DMS 273 treated with DMSO at 0.1 percent for 48 hours (cell line): Measurements from ENCODE around the gene SUPT4H1.

Experiments used
- DNase-seq: peaks from one replicate; lab custom pipeline; 2025; lab: John Stamatoyannopoulos, UW

The SUPT4H1 gene

DNA sequence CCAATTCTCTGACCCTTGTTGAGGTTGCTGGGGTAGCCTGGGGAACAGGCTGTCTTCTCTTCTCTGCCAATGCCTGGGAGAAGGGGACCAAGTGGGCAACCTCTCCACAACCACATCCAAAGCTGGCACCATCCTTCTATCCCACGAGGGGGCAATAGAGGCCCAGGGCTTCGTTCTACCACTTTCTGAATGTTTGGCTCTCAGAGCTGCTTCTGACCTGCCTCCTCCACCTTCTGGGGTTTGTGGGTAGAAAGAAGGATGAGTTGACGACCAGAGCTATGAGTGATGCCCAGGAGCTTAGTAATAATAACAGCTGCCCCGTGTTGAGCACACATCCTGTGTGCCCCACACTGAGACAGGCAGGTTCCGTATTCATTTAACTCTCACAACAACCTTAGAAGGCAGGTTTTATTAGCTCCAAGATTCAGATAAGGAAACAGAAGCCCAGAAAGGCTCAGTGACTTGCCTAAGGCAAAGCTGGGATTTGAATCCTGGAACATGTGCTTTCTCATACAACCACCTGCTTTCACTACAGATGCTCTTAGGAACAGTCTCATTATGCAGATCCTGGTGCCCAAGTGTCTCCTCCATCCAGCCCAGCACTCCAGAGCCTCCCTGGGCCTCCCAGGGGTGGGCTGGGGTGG lies 34.5 kb downstream of the SUPT4H1 start:
- DNase-seq = peak; percentile 34

- no peak for DNase-seq
These were observed 35.6 kb downstream of the SUPT4H1 start for GRCh38 chr17:58316260-58316960.

DNA sequence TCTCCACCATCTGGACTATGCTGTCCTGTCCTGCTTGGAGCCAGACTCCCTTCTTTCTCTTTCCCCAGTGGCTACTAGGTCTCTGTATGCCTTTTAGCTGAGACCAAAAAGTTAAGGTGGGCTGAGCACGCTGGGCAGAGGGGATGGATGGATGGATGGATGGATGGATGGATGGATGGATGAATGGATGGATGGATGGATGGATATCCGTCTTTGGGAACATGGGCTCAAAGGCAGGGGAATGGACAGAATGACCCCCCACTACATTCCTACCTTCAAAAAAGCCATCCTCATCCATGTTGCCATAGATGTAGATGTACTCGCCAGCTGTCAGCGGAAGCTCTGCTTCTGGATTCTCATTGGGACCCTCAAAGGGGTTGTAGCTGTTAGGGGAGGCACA lies 36.3 kb downstream of the SUPT4H1 start:
- DNase-seq = no peak

DNA sequence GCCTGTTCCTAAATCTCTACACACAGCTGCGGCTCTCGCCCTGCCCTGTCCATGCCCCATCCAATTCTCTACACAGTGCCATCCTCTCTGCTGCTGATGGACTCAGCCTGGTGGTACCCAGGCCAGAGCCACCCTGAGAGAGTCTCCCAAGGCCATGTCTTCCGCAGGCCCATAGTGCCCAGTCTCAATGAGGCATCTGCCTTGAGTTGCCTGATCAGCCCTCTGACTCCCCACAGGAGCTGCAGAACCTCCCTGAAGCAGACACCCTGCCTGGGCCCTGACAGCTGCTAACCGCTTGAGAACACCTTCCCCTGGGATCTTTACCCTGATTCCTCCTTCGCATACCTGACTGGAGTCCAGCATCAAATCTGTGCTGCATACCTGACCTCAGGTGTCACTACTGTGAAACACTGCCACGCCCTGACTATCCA lies 36.7 kb downstream of the SUPT4H1 start:
- no peak for DNase-seq

DNA sequence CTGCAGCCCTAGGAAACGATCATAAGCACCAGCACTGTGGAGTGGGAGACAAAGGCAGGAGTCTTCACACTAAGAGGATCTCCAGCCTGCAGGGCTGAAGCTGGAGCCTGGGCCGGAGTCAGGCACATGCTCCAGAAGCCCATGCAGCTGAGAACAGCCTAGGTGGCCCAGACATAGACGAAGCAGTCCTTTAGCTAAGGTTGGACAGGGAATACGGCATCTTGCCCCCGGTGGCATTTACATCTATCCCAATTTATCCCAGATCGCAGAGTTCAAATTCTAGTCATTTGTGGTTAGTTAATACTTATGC lies 37.3 kb downstream of the SUPT4H1 start:
- DNase-seq = no peak

DNA sequence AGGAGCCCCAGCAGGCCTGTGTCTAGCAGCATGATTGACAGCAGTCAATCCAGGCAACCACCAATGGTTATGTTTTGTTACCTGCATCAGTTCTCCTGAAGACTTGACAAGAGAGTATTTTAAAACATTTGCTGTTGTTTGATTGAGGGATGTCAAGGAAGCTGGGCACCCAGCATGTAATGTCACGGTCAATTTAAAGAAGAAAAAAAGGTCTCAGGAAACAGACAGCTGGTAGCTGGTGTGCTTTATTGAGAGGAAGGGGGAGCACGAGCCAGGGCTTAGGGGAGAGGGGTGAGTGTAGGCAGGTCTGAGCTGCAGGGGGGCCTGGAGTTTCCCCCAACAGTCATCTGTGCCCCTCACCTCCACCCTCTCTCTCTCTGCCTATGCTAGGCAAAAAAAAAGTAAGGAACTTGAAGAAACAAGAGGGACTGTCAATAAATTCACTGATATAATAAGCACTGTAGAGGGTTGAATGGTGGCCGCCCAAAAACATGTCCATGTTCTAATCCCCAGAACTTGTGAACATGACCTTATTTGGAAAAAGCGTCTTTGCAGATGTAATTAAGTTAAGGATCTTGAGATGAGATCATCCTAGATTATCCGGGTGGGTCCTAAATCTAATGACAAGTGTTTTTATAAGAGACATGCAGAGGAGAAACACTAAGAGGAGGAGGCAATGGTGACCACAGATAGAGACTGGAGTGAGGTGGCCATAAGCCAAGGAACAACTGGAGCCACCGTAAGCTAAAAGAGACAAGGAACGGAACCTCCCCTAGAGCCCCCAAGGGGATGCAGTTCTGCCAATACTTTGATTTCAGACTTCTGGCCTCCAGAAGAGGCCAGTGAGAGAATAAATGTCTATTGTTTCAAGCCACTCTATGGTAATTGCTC lies 37.9 kb downstream of the SUPT4H1 start:
- no peak for DNase-seq

- DNase-seq = no peak
These were observed 39.2 kb downstream of the SUPT4H1 start for GRCh38 chr17:58312829-58313228.

DNA sequence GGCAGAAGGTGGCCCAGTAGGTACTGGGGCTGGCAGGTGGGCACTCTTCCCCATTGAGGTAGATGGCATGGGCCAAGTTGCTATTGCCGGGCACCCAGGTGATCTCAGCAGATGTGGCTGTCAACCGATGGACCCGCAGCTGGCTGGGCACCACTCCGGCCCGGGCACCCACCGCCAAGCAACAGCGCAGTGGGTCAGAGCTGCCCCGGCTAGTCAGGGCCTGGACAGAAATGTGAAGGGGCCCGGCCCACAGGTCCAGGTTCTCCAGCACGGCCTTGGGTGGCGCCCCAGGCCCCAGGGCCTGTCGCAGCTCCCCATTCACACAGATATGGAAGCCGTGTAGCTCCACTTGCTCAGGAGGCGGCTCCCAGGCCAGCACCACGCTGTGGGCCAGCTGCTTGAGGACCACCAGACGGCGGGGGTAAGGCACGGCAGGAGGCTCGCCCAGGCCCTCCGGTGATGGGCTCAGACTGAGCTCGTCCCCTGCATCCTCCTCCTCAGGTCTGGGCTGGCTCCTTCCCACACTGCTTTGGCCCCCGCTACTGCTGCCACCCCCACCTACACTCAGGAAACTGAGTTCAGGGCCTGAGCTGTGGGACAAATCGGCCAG lies 39.9 kb downstream of the SUPT4H1 start:
- no peak for DNase-seq

DNA sequence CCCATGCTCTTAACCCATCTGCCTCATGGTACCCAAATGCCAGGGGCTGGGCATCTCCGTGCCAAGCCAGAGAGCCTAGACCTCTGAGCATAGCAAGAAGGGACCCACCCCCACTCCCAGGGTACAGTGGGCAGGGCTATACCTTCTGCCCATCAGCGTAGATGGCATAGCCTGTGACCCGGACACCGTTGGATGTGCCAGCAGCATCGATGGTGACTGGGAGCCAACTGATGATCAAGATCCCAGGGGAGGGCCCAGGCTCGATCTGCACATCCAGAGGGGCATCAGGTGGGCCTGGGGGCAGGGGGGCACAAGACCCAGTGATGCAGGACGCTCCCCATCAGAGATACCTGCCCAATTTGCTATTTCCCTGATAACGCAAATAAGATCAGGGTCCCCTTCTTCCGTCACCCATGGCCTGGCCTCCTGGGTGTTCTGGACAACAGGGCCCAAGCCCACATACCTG lies 40.5 kb downstream of the SUPT4H1 start:
- no peak for DNase-seq

DNA sequence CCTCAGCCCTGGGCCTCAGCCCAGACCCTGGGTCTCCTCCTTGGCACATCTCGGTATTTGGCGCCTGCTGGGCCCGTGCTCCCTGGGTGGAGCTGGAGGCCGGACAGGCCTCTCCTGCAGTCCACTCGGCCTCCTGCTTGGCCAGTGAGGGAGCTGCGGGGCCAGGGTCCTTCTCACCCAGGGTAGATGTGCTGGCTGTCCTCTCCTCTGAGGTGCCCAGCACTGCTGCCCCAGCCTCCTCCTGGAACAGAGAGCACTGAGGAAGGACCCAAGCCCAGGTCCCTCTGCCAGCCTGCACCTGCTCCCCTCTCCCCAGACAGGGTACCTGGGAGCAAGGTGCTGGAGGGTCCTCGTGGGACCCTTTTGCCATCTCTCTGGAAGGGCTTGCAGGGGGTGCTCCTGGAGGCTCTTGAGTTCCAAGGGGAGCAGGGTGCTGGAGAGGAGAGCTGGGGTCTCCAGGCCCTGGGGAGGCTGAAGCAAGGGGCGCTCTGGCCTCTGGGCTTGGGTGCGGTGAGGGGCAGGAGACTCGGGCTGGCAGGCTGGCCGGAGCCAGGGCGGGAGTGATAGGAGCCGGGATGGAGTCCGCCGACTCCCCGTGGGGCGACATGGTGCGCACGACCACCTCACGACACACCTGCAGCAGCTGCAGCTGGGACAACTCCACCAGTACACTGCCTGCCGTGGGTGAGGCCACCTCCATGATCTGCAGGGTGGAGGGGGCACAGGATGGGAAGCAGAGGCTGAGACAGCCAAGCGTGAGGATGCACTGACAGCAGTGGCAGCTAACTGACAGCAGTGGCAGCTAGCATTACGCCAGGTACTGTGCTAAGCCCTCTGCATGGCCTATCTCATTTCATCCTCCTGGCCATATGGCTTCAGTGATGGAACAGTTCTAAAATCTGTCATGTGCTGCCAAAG lies 41.2 kb downstream of the SUPT4H1 start:
- DNase-seq = no peak

DNA sequence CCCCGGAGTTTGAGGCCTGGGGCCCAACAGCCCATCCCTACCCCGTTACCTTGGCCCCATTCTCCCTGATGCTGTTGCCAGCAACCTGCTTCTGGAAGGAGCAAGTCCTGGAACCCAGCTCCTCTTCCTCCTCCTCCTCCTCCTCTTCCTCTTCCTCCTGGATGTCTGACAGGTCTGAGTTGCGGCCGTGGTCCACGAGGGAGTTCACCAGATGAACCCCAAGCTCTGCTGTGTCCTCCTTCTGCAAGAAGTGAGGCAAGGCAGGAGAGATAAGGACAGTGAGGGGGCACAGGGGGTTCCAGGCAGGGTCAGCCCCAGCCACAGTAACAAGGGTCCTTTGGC lies 42.1 kb downstream of the SUPT4H1 start:
- DNase-seq = no peak

GRCh38 chr17:58308985-58309917 lies 42.8 kb downstream of the SUPT4H1 start:
- DNase-seq = no peak

- no peak for DNase-seq
These were observed 43.6 kb downstream of the SUPT4H1 start for GRCh38 chr17:58308173-58308984.

GRCh38 chr17:58307468-58308172 lies 44.4 kb downstream of the SUPT4H1 start:
- no peak for DNase-seq

- no peak for DNase-seq
These were observed 45.7 kb downstream of the SUPT4H1 start for GRCh38 chr17:58306131-58306951.

- no peak for DNase-seq
These were observed 46.4 kb downstream of the SUPT4H1 start for GRCh38 chr17:58305626-58306025.

DNA sequence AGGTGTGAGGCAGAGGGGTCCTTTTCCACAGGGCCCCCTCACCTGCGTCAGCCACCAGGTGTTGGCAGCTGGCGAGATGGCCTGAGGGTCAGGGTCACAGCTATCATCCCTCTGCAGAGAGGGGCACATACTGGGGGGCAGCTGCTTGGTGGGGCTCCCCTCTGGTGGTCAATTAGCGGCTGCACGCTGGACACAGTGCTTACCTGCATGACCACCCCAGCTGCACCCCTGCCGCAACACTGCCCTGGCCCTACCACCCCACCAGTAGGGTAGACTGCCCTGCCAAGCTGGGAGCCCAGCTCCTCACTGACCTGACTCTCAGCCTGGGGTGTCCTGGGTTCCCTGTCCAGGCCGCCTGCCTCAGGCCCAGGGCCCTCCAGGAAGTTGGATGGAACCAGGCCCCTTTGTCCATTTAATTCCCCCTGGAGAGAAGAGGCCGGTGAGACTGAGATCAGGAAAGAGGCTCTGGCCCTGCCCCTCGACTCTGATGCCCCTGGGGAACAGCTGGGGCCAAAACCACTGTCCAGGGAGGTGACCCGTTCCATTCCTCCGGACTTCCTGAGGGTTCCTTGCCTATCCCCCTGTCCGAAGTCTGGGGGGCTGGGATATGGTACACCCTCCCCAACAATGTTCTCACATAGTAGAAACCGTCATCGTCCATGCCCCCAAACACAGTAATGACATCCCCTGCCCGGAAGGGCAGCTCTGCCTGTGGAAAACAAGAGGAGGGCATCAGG lies 47.1 kb downstream of the SUPT4H1 start:
- DNase-seq = no peak
